NT2/D1 (cell line): Measurements from ENCODE around the gene PSMA7.

ENCODE experiments used
- SUZ12 ChIP-seq: IDR thresholded peaks from 2 replicates; pipeline ENCODE4 v1.6.1; 2011; ENCODE audit not compliant: insufficient read length, insufficient read depth; ENCODE audit errors: extremely low read depth
- YY1 ChIP-seq: IDR thresholded peaks from 2 replicates; pipeline ENCODE4 v1.6.1; 2011; ENCODE audit not compliant: insufficient read length, insufficient read depth

DNA sequence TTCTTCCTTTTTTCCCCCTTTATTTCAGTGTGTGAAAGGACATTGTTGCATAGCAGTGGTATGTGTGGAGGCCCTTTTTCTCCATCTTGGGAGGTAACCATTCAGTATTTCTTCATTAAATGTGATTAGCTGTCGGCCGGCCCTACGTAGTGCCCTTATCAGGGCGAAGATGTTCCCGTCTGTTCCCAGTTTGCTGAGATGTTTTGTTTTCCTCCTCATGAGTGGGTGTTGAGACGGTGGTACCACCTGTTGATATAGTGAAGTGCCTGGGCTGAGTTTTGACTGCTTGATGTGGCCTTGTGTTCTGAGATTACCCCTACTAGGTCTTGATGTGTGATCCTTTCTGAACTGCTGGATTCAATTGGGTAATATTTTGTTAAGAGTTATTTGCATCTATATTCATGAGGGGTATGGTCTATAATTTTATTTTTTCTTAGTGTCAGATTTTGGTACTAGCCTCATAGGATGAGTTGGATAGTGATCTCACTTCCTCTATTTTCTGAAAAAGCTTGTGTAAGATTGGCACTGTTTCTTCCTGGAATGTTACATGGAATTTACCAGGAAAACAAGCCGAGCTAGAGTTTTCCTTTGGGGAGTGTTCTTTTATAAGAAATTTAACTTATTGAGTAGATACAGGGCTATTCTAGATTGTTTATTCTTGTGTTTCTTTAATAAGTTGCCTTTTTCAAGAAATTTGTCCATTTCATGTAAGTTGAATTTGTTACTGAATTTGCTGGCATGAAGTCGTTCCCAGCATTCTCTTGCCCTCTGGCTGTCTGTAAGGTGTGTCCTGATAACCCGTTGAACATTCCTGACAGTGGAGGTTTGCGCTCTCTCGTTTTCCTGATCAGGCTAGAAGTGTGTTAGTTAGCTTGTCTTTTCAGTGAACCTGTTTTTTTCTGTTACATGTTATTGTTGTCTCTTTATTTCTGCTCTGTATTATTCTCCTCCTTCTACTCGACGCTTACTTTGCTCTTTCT is 44.0 kb upstream of the PSMA7 start:
- TF ChIP-seq SUZ12 (no peak), YY1 (no peak)
